ENCODE measurements around the gene COX10.
"Not testable (repeated sequence)": the region's sequence is repeated elsewhere in the genome, so short reads cannot be mapped to it uniquely, and the experiment has no call there.

- TF ChIP-seq CTCF, POLR2A (IDR thresholded peaks at IDR 0.05): not testable (repeated sequence)
Observed at GRCh38 chr17:14029755-14030154, 39.5 kb upstream of the COX10 start.

Measured in body of pancreas (tissue), 4 donors.